Ammon's horn (tissue), 1 donor: Measurements from ENCODE around the gene MBOAT2.
A peak's percentile ranks its signal among the peaks of the same experiment; 100 is the strongest.

Experiments
- DNase-seq: peaks from one replicate; pipeline ENCODE4 v3.0.0-alpha.2; 2016; ENCODE audit warnings: low spot score

The MBOAT2 gene

DNA sequence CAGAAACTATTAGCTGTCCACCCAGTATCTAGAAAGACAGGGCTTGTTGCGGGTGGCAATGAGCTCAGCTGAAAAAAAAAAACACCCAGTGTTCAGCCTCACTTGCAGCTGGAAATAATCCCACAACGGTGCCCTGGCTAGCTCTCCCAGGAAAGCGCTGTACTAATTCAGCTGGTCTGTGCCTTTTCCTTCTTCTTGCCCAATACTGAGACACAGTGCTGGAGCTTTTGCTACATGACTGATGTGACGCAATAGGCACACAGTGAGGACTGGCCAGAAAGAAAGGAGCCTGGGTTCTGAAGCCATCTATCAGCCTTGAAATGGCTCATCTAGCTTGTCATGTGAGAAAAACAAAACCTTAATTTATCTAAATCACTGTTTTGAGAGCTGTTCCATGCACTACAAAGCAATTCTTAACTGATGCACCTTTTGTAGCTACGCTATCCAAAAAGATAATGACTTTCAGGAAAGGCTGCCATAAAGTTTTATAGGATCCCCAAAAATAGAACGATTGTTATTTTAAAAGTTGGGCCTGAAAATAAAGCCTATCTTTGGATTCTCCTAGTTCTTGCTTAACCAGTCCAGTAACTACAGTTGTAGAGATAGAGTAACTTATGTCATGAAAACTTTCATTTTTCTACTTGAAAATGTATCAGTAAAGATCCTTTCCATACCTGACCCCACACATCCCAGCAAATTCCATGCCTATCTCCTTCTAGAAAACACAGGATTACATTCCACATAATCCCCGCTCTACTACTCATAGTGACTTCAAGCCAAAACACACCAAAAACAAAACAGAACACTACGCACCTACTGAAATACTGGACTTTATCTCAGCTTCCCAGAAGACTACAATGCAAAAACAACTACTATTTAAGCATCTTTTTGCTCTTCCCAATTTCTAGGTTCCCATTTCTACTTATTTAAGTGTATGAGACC lies 181.9 kb downstream of the MBOAT2 start:
- peak; percentile 77 for DNase-seq

DNA sequence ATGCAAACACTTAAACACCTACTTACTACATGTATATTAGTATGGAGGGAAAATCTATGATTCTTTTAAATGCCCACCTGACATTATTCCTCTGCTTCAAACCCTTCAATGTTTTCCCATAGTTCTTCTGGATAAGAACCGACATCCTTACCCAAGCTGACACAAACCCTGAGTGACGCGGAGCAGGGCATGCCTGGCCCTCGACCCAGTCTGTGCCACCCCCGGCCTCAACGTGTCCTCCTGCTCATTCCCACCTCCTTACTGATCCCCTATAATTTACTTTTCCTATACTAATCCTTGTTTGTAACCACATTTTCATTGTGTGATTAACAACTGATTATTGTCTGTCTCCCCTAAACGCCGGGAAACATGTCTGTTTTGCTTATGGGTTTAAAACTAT lies 183.5 kb downstream of the MBOAT2 start:
- no peak for DNase-seq

DNA sequence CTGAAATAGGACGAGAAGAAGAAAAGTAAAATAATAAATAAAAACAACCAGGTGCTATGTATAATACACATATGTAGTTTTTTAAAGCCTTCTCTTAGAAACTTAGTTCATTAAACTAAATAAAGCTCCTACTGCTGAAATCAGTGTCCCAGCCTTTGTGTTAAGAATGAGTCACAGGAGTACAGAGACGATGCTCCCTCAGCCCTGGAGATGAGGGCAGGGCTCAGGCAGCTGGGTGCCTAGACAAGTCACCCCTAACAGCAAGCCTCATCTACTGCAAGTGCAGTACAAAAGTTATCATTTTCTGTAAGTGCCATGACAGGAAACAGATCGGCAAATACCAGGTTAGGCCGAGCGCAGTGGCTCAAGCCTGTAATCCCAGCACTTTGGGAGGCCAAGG lies 184.3 kb downstream of the MBOAT2 start:
- DNase-seq = no peak

DNA sequence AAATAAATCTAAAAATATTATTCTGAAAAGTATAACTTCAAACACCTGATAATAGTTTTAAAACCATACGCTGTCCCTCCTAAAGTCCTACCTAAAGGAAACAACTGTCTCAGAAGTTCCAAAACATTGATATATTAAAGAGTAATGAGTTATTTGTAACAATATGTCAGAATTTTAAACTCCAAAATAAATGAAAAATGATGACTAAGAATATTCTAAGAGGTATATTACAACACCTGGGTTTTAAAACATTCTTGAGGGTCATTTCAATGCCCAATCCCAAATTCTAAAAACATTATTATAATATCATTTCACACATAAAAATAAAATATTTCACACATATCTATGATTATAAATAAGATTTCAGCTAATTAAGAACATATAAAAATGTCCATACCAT lies 186.3 kb downstream of the MBOAT2 start:
- no peak for DNase-seq

DNA sequence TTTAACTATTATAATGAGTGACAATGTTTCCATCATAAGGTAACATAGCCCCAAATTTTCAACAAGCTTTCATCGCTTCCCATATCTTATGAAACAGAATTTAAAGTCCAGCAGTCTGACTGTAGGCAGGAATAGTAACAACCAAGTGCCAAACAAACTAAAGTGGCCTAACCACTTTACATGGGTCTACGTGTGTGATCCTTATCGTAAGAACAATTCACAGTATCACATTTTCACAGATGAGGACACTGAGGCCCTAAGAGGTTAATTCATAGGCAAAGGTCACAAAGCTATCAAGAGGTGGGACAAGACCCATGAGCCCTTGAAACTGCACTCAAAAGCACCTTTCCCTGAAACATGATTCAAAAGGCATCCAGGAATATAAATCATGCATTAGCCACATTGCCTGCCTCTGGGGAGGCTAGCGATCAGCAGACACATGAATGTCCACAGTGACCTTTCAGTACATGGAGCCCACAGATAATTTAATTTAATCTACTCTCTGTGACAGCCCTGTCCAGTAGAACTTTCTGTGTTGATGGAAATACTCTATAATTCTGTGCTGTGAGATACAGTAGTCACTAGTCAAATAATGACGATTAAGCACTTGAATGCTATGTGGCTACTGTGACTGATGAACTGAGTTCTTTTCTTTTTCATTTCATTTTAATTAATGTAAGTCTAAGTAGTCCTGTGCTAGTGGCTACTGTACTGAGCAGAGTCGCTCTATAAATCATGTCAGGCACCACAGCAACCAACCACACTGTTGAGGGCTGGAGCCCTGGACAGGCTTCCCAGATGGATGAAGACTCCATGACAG lies 196.4 kb downstream of the MBOAT2 start:
- no peak for DNase-seq

DNA sequence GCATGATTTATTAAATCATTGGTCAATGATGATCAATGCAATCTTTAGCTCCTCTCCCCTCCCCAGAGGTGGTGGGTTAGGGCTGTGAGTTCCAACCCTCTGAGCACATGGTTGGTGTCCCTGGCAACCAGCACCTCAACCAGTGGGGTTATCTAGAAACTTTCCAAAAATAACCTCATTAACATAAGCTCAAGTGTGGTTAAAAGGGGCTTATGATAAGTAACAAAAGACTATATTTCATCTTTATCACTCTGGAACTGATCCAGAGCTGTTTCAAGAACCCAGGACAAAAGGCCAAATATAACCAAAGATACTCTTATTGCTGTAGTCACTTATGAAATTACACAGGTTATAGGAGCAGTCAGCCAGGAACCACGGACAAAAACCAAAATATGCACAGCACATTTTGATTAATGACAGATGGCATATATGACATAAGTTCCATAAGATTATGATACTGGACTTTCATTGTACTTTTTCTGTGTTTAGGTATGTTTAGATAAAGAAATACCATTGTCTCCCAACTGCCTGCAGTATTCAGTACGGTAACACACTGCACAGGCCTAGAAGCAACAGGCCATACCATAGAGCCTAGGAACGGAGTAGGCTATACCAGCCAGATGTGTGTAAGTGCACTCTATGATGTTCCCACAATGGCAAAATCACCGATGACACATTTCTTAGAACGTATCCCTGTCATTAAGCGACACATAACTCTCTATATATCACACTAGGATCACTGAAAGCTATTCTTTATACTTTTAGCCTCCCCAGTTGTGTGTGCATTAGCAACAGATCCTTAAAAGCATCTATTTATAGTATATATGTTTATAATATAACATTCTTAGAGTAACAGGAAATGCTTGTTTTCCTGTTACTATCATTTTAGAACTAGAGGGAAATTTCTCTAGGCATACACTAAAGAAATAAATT lies 197.9 kb downstream of the MBOAT2 start:
- no peak for DNase-seq

DNA sequence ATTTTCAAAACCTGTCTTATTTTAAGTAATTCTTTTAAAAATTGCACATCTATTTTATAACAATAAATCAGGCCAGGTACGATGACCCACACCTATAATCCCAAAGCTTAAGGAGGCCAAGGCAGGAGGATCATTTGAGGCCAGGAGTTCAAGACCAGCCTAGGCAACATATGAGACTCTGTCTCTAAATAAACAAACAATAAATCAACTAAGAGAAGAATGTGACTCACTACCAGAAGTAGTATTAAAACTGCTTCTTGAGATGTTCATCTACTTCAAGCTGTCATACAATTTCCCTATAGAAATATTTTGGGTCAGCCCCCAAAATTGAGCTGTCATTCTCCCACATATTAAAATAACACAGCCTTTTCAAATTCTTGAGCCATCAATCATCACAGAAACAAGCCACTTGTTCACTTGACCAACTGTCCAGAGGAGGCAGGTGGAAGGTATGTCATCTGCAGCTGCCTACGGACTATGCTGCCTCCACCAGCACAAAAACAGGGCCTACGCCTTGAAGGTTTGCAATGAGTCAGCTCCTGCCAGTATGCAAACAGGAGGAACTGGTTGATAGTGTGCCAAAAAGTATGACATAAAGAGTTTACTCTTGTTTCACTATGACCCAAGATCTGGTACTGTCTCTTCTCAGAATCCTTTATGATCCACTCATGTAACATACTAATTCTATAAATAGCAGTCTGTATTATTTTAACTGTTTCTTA lies 199.7 kb downstream of the MBOAT2 start:
- no peak for DNase-seq

DNA sequence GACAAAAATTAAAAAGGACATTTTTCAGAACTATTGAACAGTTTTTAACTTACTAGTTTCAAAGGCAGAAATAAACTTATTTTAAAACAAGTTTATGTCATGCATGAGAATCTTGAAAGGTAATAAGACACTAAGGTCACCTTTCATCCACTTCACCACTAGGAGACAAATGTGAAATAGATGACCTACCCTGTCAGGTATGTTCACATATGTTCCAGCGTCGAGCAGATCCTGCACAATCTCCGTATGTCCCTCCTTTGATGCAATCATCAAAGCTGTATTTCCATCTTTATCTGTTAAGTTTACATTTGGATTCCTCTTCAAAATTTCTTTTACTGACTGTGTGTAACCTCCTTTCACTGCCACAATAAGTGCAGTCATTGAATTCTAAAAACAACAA lies 200.7 kb downstream of the MBOAT2 start:
- no peak for DNase-seq
